ENCODE measurements around the gene STK33. TPM values are rescaled to one million over a fixed set of nuclear protein-coding genes. Genes with fewer than 3 reads are reported as not detected.

The STK33 gene
- 10.6 and 11.3 TPM in 2 replicates for total RNA-seq (2014; rRNA removed; shearing (Covaris generic))

DNA sequence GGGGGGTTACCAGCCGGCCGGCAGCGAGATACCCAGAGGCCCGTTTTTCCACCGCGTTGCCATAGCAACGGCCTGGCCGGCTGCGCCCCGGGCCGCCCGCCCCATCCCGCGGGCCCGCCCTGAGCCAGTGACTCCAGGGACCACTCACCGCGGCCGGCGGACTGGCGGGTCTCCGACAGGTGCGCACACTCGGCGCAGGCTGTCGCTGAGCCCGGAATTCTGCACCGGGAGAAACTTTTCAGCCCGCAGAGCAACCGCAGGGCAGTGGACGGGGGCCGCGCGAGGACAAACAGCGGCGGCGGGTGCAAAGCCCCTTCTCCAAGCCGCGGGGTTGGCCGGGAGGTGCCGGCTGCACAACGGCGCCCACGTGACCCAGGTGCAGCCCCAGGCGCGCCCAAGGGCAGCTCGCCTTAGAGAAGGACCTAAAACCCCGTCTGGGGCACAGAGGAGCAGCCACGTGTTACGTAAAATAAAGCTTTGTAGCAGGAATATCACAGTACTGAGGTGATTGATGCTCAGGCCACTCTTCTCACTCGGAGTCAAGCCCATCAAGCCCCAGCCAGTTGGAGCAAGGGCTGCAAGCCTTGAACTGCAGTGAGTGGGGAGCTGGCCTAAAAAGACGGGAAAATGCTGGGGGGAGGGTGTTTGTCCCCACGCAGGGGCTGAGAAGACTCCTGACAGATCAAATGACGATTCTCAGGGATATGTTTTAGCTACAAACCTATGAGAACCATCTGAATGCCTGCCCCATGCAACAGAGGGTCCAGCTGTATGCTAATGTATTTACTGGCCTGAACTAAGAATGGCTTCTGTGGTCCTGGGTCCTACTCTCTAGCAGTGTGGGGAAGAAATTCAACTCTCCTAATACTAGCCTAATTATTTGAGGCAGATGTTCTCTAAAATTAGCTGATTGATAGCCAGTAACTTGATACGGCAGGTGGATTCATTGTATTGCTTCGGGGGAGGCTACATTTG lies at the start of gene STK33:
Gene STK33, minus strand, starts transcription at position 294 of the 975 bp plus-strand sequence. CDS start 119,323 bp downstream, outside the sequence.
- H3K4me3 ChIP-seq (ENCODE audit: insufficient read depth, low read depth, low read length) = peak within 1 kb of the TSS; percentile 68
- H3K27me3 ChIP-seq (ENCODE audit: control insufficient read depth, insufficient read depth, low read length) = no peaks in the 10 kb centered on the region
- no peaks in the 10 kb centered on the region for H3K36me3 ChIP-seq (replicated peaks; ENCODE audit: control insufficient read depth, insufficient read depth, low read length)
- DNase-seq = peak; percentile 94

DNA sequence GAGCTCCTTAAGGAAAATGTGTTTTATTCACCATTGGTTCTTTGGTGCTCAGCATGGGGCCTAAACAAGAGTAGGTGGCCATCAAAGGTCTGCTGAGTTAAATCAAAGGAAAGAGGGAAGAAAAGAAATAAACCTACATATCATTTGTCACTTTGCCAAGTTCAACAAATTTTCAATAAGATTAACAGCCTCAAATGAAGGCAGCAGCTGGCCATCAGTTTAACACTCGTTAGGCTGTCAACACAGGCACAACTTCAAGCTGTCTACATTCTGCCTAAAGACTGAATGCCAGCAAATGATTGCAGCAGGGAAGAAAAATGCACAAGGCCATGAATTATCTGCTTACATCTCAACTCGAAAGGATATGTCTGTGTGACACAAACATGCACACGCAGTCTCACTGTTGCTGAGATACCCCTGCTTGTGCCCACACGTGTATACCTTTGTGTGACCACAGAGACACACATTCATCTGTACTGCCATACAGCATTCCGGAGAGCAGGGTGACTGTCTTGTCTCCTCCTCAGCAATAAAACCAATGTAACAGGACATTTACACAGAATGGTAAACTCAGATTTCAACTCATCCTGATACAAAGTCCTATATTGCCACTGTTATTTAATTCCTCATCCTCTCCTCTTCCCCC lies 48.3 kb upstream of the STK33 start:
- no peak overlapping the region for H3K4me3 ChIP-seq (ENCODE audit: insufficient read depth, low read depth, low read length)
- H3K36me3 ChIP-seq (replicated peaks; ENCODE audit: control insufficient read depth, insufficient read depth, low read length) = no peaks in the 10 kb centered on the region
- no peaks in the 10 kb centered on the region for H3K27me3 ChIP-seq (ENCODE audit: control insufficient read depth, insufficient read depth, low read length)
- DNase-seq = no peak

DNA sequence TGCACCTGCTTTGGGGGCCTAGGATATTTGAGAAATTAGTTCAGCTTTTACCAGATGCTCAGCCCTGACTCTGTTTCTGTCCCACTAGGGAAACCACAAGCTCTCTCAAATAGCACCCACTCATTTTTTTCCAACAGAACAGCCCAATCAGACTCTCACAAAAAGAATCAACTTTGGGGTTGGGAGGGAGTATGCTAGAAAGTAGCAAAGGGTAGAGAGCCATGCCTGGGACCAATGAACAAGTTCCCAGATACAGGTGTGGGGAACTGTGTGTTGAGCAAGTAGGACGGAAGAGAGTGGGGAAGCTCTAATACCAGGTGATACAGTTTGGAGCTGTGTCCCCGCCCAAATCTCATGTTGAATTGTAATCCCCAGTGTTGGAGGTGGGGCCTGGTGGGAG lies 47.3 kb upstream of the STK33 start:
- Histone ChIP-seq H3K27me3 (ENCODE audit: control insufficient read depth, insufficient read depth, low read length) (no peaks in the 10 kb centered on the region), H3K36me3 (replicated peaks; ENCODE audit: control insufficient read depth, insufficient read depth, low read length) (no peaks in the 10 kb centered on the region), H3K4me3 (ENCODE audit: insufficient read depth, low read depth, low read length) (no peak overlapping the region)
- DNase-seq = no peak

- no peaks in the 10 kb centered on the region for H3K36me3 ChIP-seq (replicated peaks; ENCODE audit: control insufficient read depth, insufficient read depth, low read length)
- H3K27me3 ChIP-seq (ENCODE audit: control insufficient read depth, insufficient read depth, low read length) = no peaks in the 10 kb centered on the region
- no peak overlapping the region for H3K4me3 ChIP-seq (ENCODE audit: insufficient read depth, low read depth, low read length)
- DNase-seq = peak; percentile 81
Measured at GRCh38 chr11:8640267-8640906, 46.4 kb upstream of the STK33 start.

GRCh38 chr11:8639655-8640054 lies 45.6 kb upstream of the STK33 start:
- H3K36me3 ChIP-seq (replicated peaks; ENCODE audit: control insufficient read depth, insufficient read depth, low read length) = no peaks in the 10 kb centered on the region
- H3K4me3 ChIP-seq (ENCODE audit: insufficient read depth, low read depth, low read length) = no peak overlapping the region
- no peaks in the 10 kb centered on the region for H3K27me3 ChIP-seq (ENCODE audit: control insufficient read depth, insufficient read depth, low read length)
- DNase-seq = no peak

DNA sequence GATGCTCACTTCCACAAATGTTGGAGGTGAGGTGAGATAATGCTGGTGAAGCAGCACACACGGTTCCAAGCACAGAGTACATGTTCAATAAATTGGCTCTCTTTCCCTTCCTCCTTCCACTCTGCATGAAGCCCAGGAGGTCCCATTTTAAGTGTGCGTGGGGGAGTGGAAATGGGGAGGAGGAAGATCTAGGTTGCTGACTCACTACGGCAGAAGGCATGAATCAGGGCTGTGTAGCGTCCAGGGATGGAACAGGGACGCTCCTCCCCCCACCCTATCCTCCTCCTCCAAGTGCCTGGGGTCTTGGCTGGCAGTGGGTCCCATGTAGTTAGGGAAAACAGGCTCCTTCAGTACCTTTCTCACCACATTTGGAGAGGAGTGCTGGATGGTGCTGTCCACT lies 44.3 kb upstream of the STK33 start:
- no peaks in the 10 kb centered on the region for H3K36me3 ChIP-seq (replicated peaks; ENCODE audit: control insufficient read depth, insufficient read depth, low read length)
- DNase-seq = no peak
- no peaks in the 10 kb centered on the region for H3K27me3 ChIP-seq (ENCODE audit: control insufficient read depth, insufficient read depth, low read length)
- H3K4me3 ChIP-seq (ENCODE audit: insufficient read depth, low read depth, low read length) = no peak overlapping the region

DNA sequence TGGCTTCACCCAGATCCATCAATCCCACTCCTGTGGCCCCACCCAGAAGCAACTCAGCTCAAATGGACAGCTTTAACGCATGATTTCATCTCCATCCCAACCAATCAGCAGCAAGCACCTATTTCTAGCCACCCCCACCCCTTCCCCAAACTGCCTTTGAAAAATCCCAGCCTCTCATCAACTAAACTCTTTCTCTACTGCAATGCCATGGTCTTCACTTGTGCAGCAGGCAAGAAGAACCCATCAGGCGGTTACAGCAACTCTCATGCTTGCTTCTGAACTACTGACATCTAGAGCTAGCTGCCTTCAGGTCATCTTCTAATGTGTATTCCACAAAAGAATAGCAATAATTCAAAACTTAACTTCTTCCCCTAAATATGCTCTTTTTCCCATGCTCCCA lies 42.1 kb upstream of the STK33 start:
- Histone ChIP-seq H3K36me3 (replicated peaks; ENCODE audit: control insufficient read depth, insufficient read depth, low read length) (no peaks in the 10 kb centered on the region), H3K4me3 (ENCODE audit: insufficient read depth, low read depth, low read length) (no peak overlapping the region), H3K27me3 (ENCODE audit: control insufficient read depth, insufficient read depth, low read length) (no peaks in the 10 kb centered on the region)
- DNase-seq = no peak

DNA sequence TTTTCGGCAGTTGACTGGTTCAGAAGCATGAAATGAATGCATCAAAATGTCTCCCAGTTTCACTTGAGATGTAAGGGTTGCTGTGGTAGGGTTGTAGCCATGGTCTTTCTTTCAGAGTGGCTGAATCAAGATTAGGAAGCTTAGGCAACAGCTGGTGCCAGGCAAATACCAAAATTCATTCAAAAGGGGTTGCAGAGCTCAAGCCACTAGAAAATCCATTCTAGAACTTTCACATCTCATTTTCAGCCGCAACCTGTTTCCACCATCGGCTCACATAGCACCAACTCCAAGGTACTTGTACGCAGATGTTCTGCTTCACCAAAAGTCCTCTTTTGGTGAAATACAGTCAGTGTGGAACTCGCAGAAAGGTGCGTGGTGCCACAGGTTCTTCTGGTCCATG lies 40.5 kb upstream of the STK33 start:
- Histone ChIP-seq H3K4me3 (ENCODE audit: insufficient read depth, low read depth, low read length) (no peak overlapping the region), H3K36me3 (replicated peaks; ENCODE audit: control insufficient read depth, insufficient read depth, low read length) (no peaks in the 10 kb centered on the region), H3K27me3 (ENCODE audit: control insufficient read depth, insufficient read depth, low read length) (no peaks in the 10 kb centered on the region)
- no peak for DNase-seq

GRCh38 chr11:8631395-8632118 lies 37.5 kb upstream of the STK33 start:
- Histone ChIP-seq H3K4me3 (ENCODE audit: insufficient read depth, low read depth, low read length) (no peak overlapping the region), H3K27me3 (ENCODE audit: control insufficient read depth, insufficient read depth, low read length) (no peaks in the 10 kb centered on the region), H3K36me3 (replicated peaks; ENCODE audit: control insufficient read depth, insufficient read depth, low read length) (no peaks in the 10 kb centered on the region)
- no peak for DNase-seq

DNA sequence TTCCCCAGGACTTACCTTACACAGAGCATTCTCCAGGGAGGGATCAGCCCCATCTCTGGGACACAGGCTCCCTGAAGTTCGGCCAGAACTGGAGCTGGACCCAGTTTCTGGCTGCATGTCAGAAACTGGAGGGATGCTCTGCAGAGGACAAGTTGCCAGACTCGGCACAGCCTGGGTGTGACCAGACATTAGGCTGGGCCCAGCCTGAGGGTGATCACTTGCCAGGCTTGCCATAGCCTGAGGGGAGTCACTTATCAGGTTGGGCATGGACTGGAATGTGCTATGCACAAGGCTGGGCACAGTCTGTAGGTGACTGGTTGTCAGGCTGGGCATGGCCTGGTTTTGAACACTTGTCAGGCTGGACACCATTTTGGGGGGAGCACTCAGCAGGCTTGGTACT lies 30.7 kb upstream of the STK33 start:
- H3K36me3 ChIP-seq (replicated peaks; ENCODE audit: control insufficient read depth, insufficient read depth, low read length) = no peaks in the 10 kb centered on the region; the same call in 1 of the 2 replicates
- H3K27me3 ChIP-seq (ENCODE audit: control insufficient read depth, insufficient read depth, low read length) = no peaks in the 10 kb centered on the region
- H3K4me3 ChIP-seq (ENCODE audit: insufficient read depth, low read depth, low read length) = no peak overlapping the region
- DNase-seq = no peak

GRCh38 chr11:8621147-8621546 lies 27.1 kb upstream of the STK33 start:
- H3K4me3 ChIP-seq (ENCODE audit: insufficient read depth, low read depth, low read length) = no peak overlapping the region
- no peak for DNase-seq

GRCh38 chr11:8617063-8617462 lies 23.0 kb upstream of the STK33 start:
- Histone ChIP-seq H3K27me3 (ENCODE audit: control insufficient read depth, insufficient read depth, low read length) (no peaks in the 10 kb centered on the region), H3K4me3 (ENCODE audit: insufficient read depth, low read depth, low read length) (no peak overlapping the region), H3K36me3 (replicated peaks; ENCODE audit: control insufficient read depth, insufficient read depth, low read length) (peaks cover 1% of the 10 kb centered on the region; the same call in 1 of the 2 replicates)
- DNase-seq = no peak

More at GRCh38 chr11:8621147-8621546, 27.1 kb upstream of the STK33 start:
- no peaks in the 10 kb centered on the region for H3K27me3 ChIP-seq (ENCODE audit: control insufficient read depth, insufficient read depth, low read length)
- peaks cover 1% of the 10 kb centered on the region for H3K36me3 ChIP-seq (replicated peaks; ENCODE audit: control insufficient read depth, insufficient read depth, low read length)

GRCh38 chr11:8615291-8616032 lies 21.4 kb upstream of the STK33 start:
- peaks cover 1% of the 10 kb centered on the region; the same call in 1 of the 2 replicates for H3K36me3 ChIP-seq (replicated peaks; ENCODE audit: control insufficient read depth, insufficient read depth, low read length)
- H3K27me3 ChIP-seq (ENCODE audit: control insufficient read depth, insufficient read depth, low read length) = no peaks in the 10 kb centered on the region
- H3K4me3 ChIP-seq (ENCODE audit: insufficient read depth, low read depth, low read length) = no peak overlapping the region
- no peak for DNase-seq

Measured in H7 (cell line).